ENCODE results near the gene DNAH2.

The DNAH2 gene

DNA sequence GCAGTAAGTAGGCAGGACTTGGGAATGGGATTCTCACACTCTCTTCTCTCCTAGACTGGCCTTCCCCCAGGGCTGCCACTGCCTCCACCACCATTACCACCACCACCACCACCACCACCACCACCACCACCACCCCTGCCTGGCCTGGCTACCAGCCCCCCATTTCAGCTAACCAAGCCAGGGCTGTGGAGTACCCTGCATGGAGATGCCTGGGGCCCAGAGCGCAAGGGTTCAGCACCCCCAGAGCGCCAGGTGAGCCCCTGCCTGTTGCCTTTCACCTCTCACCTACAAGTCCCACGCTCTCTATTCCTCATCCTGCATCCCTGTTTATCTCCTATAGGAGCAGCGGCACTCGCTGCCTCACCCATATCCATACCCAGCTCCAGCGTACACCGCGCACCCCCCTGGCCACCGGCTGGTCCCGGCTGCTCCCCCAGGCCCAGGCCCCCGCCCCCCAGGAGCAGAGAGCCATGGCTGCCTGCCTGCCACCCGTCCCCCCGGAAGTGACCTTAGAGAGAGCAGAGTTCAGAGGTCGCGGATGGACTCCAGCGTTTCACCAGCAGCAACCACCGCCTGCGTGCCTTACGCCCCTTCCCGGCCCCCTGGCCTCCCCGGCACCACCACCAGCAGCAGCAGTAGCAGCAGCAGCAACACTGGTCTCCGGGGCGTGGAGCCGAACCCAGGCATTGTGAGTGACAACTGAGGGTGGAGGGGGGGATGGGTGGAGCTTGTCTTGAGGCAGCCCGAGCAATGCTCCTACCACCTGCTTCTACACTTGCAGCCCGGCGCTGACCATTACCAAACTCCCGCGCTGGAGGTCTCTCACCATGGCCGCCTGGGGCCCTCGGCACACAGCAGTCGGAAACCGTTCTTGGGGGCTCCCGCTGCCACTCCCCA lies 129.5 kb downstream of the DNAH2 start:
- no peaks in the 10 kb centered on the region for H3K36me3 ChIP-seq (replicated peaks; ENCODE audit: insufficient read depth, low read length)
- H2AFZ ChIP-seq (ENCODE audit: low read length), result no peak overlapping the region
- no peak overlapping the region for H3K9ac ChIP-seq (ENCODE audit: low read length)
- H3K9me3 ChIP-seq (replicated peaks; ENCODE audit: insufficient read depth, low read length), result no peaks in the 10 kb centered on the region
- no peak for DNase-seq
- H3K4me1 ChIP-seq (ENCODE audit: low read length), result peaks cover 11% of the 10 kb centered on the region
- H3K4me2 ChIP-seq (ENCODE audit: low read depth, low read length), result no peak overlapping the region
- no peaks in the 10 kb centered on the region for H3K27me3 ChIP-seq (replicated peaks; ENCODE audit: insufficient read depth, low read length)
- peaks cover 24% of the 10 kb centered on the region for H3F3A ChIP-seq (ENCODE audit: insufficient read depth, low read length)
- no peaks in the 10 kb centered on the region for H3K9me2 ChIP-seq (replicated peaks; ENCODE audit: insufficient read depth, low read length)
- H3K79me2 ChIP-seq (ENCODE audit: low read length), result peaks cover 10% of the 10 kb centered on the region
- TF ChIP-seq, protein P1, sequence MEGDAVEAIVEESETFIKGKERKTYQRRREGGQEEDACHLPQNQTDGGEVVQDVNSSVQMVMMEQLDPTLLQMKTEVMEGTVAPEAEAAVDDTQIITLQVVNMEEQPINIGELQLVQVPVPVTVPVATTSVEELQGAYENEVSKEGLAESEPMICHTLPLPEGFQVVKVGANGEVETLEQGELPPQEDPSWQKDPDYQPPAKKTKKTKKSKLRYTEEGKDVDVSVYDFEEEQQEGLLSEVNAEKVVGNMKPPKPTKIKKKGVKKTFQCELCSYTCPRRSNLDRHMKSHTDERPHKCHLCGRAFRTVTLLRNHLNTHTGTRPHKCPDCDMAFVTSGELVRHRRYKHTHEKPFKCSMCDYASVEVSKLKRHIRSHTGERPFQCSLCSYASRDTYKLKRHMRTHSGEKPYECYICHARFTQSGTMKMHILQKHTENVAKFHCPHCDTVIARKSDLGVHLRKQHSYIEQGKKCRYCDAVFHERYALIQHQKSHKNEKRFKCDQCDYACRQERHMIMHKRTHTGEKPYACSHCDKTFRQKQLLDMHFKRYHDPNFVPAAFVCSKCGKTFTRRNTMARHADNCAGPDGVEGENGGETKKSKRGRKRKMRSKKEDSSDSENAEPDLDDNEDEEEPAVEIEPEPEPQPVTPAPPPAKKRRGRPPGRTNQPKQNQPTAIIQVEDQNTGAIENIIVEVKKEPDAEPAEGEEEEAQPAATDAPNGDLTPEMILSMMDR (IDR thresholded peaks at IDR 0.05; ENCODE audit: low read length), result no peak
- TF ChIP-seq EZH2phosphoT487 (IDR thresholded peaks at IDR 0.05; ENCODE audit: low read length) (no peak), EZH2 (optimal IDR thresholded peaks at IDR 0.05; ENCODE audit: low read depth, low read length) (no peak)
- no peak overlapping the region for H3K4me3 ChIP-seq (ENCODE audit: low read length)
- no peaks in the 10 kb centered on the region for H4K20me1 ChIP-seq (ENCODE audit: insufficient read depth, low read length)
- H3K27ac ChIP-seq (ENCODE audit: low read length), result no peak overlapping the region

- no peak overlapping the region for H3K4me3 ChIP-seq (ENCODE audit: low read length)
- H3K4me1 ChIP-seq (ENCODE audit: low read length), result peaks cover 11% of the 10 kb centered on the region
- H3K4me2 ChIP-seq (ENCODE audit: low read depth, low read length), result no peak overlapping the region
- no peak for DNase-seq
- H3K9me2 ChIP-seq (replicated peaks; ENCODE audit: insufficient read depth, low read length), result no peaks in the 10 kb centered on the region
- H3K36me3 ChIP-seq (replicated peaks; ENCODE audit: insufficient read depth, low read length), result no peaks in the 10 kb centered on the region
- TF ChIP-seq, protein P1 (IDR thresholded peaks at IDR 0.05; ENCODE audit: low read length), result no peak
- TF ChIP-seq EZH2 (optimal IDR thresholded peaks at IDR 0.05; ENCODE audit: low read depth, low read length), result no peak
- TF ChIP-seq EZH2phosphoT487 (IDR thresholded peaks at IDR 0.05; ENCODE audit: low read length), result no peak
- H3K27me3 ChIP-seq (replicated peaks; ENCODE audit: insufficient read depth, low read length), result no peaks in the 10 kb centered on the region
- no peak overlapping the region for H2AFZ ChIP-seq (ENCODE audit: low read length)
- peaks cover 10% of the 10 kb centered on the region for H3K79me2 ChIP-seq (ENCODE audit: low read length)
- H3K9me3 ChIP-seq (replicated peaks; ENCODE audit: insufficient read depth, low read length), result no peaks in the 10 kb centered on the region
- no peaks in the 10 kb centered on the region for H4K20me1 ChIP-seq (ENCODE audit: insufficient read depth, low read length)
- H3F3A ChIP-seq (ENCODE audit: insufficient read depth, low read length), result peaks cover 12% of the 10 kb centered on the region
- H3K9ac ChIP-seq (ENCODE audit: low read length), result no peak overlapping the region
- no peak overlapping the region for H3K27ac ChIP-seq (ENCODE audit: low read length)
Measured at GRCh38 chr17:7848131-7848579, 130.6 kb downstream of the DNAH2 start.

DNA sequence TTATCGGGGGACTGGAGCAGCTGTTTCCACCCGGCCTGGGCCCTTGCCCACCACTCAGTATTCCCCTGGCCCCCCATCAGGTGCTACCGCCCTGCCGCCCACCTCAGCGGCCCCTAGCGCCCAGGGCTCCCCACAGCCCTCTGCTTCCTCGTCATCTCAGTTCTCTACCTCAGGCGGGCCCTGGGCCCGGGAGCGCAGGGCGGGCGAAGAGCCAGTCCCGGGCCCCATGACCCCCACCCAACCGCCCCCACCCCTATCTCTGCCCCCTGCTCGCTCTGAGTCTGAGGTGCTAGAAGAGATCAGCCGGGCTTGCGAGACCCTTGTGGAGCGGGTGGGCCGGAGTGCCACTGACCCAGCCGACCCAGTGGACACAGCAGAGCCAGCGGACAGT lies 131.2 kb downstream of the DNAH2 start:
- H3K79me2 ChIP-seq (ENCODE audit: low read length), result peaks cover 10% of the 10 kb centered on the region
- no peak for DNase-seq
- no peaks in the 10 kb centered on the region for H3K36me3 ChIP-seq (replicated peaks; ENCODE audit: insufficient read depth, low read length)
- no peaks in the 10 kb centered on the region for H3K9me3 ChIP-seq (replicated peaks; ENCODE audit: insufficient read depth, low read length)
- H3K4me3 ChIP-seq (ENCODE audit: low read length), result no peak overlapping the region
- H3K27me3 ChIP-seq (replicated peaks; ENCODE audit: insufficient read depth, low read length), result no peaks in the 10 kb centered on the region
- no peak overlapping the region for H3K27ac ChIP-seq (ENCODE audit: low read length)
- H2AFZ ChIP-seq (ENCODE audit: low read length), result no peak overlapping the region
- H4K20me1 ChIP-seq (ENCODE audit: insufficient read depth, low read length), result no peaks in the 10 kb centered on the region
- H3K9ac ChIP-seq (ENCODE audit: low read length), result no peak overlapping the region
- TF ChIP-seq, protein P1 (IDR thresholded peaks at IDR 0.05; ENCODE audit: low read length), result no peak
- TF ChIP-seq EZH2phosphoT487 (IDR thresholded peaks at IDR 0.05; ENCODE audit: low read length) (no peak), EZH2 (optimal IDR thresholded peaks at IDR 0.05; ENCODE audit: low read depth, low read length) (no peak)
- peaks cover 11% of the 10 kb centered on the region for H3K4me1 ChIP-seq (ENCODE audit: low read length)
- peaks cover 7% of the 10 kb centered on the region; the same call in 1 of the 2 replicates for H3F3A ChIP-seq (ENCODE audit: insufficient read depth, low read length)
- no peaks in the 10 kb centered on the region for H3K9me2 ChIP-seq (replicated peaks; ENCODE audit: insufficient read depth, low read length)
- no peak overlapping the region for H3K4me2 ChIP-seq (ENCODE audit: low read depth, low read length)

Data from MM.1S (cell line).